Measurements from ENCODE around the gene IGF2BP2. TPM values are rescaled to one million over a fixed set of nuclear protein-coding genes. Genes with fewer than 3 reads are reported as not detected.
A peak's percentile ranks its signal among the peaks of the same experiment; 100 is the strongest.

The IGF2BP2 gene
- total and polyA plus RNA-seq, 9 of the 15 experiments (the other 6 are each of a cell fraction or from before 2014, with no cell fraction given): 3.2 to 59.6 (median 30.5) TPM

DNA sequence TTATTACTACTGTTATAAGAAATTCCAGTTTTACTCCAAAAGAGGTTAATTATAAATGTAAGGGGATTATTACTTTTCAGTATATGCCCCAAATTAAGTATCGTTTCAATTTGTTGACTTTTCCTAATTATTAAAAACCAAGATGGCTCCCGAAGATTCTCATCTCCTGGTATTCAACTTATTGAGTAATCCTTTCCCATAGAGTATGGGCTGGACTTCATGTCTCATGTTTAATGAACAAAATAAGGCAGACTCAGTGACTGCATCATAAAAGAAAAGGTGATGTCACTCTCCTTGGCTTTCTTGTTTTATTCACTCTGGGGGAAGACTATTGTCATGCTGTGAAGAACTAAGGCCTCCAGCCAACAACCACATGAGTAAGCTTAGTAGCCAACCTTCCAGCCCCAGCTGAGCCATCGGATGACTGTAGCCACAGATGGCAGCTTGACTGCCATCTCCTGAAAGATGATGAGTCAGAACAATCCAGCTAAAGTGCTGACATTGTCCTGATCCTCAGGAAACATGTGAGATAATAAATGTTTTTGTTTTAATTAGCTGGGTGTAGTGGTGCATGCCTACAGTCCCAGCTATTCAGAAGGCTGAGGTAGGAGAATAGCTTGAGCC, 17.3 kb downstream of the IGF2BP2 start (continued):
- TF ChIP-seq, protein P1, sequence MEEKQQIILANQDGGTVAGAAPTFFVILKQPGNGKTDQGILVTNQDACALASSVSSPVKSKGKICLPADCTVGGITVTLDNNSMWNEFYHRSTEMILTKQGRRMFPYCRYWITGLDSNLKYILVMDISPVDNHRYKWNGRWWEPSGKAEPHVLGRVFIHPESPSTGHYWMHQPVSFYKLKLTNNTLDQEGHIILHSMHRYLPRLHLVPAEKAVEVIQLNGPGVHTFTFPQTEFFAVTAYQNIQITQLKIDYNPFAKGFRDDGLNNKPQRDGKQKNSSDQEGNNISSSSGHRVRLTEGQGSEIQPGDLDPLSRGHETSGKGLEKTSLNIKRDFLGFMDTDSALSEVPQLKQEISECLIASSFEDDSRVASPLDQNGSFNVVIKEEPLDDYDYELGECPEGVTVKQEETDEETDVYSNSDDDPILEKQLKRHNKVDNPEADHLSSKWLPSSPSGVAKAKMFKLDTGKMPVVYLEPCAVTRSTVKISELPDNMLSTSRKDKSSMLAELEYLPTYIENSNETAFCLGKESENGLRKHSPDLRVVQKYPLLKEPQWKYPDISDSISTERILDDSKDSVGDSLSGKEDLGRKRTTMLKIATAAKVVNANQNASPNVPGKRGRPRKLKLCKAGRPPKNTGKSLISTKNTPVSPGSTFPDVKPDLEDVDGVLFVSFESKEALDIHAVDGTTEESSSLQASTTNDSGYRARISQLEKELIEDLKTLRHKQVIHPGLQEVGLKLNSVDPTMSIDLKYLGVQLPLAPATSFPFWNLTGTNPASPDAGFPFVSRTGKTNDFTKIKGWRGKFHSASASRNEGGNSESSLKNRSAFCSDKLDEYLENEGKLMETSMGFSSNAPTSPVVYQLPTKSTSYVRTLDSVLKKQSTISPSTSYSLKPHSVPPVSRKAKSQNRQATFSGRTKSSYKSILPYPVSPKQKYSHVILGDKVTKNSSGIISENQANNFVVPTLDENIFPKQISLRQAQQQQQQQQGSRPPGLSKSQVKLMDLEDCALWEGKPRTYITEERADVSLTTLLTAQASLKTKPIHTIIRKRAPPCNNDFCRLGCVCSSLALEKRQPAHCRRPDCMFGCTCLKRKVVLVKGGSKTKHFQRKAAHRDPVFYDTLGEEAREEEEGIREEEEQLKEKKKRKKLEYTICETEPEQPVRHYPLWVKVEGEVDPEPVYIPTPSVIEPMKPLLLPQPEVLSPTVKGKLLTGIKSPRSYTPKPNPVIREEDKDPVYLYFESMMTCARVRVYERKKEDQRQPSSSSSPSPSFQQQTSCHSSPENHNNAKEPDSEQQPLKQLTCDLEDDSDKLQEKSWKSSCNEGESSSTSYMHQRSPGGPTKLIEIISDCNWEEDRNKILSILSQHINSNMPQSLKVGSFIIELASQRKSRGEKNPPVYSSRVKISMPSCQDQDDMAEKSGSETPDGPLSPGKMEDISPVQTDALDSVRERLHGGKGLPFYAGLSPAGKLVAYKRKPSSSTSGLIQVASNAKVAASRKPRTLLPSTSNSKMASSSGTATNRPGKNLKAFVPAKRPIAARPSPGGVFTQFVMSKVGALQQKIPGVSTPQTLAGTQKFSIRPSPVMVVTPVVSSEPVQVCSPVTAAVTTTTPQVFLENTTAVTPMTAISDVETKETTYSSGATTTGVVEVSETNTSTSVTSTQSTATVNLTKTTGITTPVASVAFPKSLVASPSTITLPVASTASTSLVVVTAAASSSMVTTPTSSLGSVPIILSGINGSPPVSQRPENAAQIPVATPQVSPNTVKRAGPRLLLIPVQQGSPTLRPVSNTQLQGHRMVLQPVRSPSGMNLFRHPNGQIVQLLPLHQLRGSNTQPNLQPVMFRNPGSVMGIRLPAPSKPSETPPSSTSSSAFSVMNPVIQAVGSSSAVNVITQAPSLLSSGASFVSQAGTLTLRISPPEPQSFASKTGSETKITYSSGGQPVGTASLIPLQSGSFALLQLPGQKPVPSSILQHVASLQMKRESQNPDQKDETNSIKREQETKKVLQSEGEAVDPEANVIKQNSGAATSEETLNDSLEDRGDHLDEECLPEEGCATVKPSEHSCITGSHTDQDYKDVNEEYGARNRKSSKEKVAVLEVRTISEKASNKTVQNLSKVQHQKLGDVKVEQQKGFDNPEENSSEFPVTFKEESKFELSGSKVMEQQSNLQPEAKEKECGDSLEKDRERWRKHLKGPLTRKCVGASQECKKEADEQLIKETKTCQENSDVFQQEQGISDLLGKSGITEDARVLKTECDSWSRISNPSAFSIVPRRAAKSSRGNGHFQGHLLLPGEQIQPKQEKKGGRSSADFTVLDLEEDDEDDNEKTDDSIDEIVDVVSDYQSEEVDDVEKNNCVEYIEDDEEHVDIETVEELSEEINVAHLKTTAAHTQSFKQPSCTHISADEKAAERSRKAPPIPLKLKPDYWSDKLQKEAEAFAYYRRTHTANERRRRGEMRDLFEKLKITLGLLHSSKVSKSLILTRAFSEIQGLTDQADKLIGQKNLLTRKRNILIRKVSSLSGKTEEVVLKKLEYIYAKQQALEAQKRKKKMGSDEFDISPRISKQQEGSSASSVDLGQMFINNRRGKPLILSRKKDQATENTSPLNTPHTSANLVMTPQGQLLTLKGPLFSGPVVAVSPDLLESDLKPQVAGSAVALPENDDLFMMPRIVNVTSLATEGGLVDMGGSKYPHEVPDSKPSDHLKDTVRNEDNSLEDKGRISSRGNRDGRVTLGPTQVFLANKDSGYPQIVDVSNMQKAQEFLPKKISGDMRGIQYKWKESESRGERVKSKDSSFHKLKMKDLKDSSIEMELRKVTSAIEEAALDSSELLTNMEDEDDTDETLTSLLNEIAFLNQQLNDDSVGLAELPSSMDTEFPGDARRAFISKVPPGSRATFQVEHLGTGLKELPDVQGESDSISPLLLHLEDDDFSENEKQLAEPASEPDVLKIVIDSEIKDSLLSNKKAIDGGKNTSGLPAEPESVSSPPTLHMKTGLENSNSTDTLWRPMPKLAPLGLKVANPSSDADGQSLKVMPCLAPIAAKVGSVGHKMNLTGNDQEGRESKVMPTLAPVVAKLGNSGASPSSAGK (IDR thresholded peaks at IDR 0.05): no peak
- TF ChIP-seq KAT8 (IDR thresholded peaks at IDR 0.05; ENCODE audit: low read depth): no peak
- no peak for TF ChIP-seq POLR2G (IDR thresholded peaks at IDR 0.05; ENCODE audit: low read depth, low read length)
- TF ChIP-seq, protein P2, sequence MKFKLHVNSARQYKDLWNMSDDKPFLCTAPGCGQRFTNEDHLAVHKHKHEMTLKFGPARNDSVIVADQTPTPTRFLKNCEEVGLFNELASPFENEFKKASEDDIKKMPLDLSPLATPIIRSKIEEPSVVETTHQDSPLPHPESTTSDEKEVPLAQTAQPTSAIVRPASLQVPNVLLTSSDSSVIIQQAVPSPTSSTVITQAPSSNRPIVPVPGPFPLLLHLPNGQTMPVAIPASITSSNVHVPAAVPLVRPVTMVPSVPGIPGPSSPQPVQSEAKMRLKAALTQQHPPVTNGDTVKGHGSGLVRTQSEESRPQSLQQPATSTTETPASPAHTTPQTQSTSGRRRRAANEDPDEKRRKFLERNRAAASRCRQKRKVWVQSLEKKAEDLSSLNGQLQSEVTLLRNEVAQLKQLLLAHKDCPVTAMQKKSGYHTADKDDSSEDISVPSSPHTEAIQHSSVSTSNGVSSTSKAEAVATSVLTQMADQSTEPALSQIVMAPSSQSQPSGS (CRISPR knock-in tag; IDR thresholded peaks at IDR 0.05): no peak
- TF ChIP-seq, protein P3, sequence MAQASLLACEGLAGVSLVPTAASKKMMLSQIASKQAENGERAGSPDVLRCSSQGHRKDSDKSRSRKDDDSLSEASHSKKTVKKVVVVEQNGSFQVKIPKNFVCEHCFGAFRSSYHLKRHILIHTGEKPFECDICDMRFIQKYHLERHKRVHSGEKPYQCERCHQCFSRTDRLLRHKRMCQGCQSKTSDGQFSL (CRISPR knock-in tag; IDR thresholded peaks at IDR 0.05): no peak
- TF ChIP-seq, protein P3 (tag; IDR thresholded peaks at IDR 0.05): no peak
- TF ChIP-seq HDAC2 (IDR thresholded peaks at IDR 0.05): no peak
- TF ChIP-seq, protein P4, sequence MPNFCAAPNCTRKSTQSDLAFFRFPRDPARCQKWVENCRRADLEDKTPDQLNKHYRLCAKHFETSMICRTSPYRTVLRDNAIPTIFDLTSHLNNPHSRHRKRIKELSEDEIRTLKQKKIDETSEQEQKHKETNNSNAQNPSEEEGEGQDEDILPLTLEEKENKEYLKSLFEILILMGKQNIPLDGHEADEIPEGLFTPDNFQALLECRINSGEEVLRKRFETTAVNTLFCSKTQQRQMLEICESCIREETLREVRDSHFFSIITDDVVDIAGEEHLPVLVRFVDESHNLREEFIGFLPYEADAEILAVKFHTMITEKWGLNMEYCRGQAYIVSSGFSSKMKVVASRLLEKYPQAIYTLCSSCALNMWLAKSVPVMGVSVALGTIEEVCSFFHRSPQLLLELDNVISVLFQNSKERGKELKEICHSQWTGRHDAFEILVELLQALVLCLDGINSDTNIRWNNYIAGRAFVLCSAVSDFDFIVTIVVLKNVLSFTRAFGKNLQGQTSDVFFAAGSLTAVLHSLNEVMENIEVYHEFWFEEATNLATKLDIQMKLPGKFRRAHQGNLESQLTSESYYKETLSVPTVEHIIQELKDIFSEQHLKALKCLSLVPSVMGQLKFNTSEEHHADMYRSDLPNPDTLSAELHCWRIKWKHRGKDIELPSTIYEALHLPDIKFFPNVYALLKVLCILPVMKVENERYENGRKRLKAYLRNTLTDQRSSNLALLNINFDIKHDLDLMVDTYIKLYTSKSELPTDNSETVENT (CRISPR knock-in tag; IDR thresholded peaks at IDR 0.05): no peak
- no peak for TF ChIP-seq ZNF282 (CRISPR knock-in tag; IDR thresholded peaks at IDR 0.05)
- TF ChIP-seq SRSF1 (IDR thresholded peaks at IDR 0.05; ENCODE audit: low read depth, low read length): no peak
- no peak for TF ChIP-seq ZNF699 (CRISPR knock-in tag; IDR thresholded peaks at IDR 0.05; ENCODE audit: insufficient replicate concordance)
- peak; percentile 32 for TF ChIP-seq TAF9B (IDR thresholded peaks at IDR 0.05; ENCODE audit: partially characterized antibody)
